OCI-LY1 (cell line): Measurements from ENCODE around the gene ENTPD2.

ENCODE experiments used
- CTCF ChIP-seq: fragments of 200-600 bp; sonication (generic), shearing (Covaris generic); IDR thresholded peaks from 2 replicates; pipeline ENCODE4 v1.5.1; 2017; ENCODE audit warnings: mild to moderate bottlenecking, antibody characterized with exemption, low read length, moderate library complexity, mixed read lengths
- EZH2 ChIP-seq: fragments of 200-600 bp; sonication (generic), shearing (Covaris generic); IDR thresholded peaks from 2 replicates; pipeline ENCODE4 v1.8.0; 2017; ENCODE audit warnings: borderline replicate concordance, mixed run types, mild to moderate bottlenecking, antibody characterized with exemption, low read length, moderate library complexity, mixed read lengths

- TF ChIP-seq CTCF, result no peak
- no peak for TF ChIP-seq EZH2
Observed at GRCh38 chr9:137050570-137050969, 3.3 kb downstream of the ENTPD2 start.
